ENCODE results near the gene ALG14.

DNA sequence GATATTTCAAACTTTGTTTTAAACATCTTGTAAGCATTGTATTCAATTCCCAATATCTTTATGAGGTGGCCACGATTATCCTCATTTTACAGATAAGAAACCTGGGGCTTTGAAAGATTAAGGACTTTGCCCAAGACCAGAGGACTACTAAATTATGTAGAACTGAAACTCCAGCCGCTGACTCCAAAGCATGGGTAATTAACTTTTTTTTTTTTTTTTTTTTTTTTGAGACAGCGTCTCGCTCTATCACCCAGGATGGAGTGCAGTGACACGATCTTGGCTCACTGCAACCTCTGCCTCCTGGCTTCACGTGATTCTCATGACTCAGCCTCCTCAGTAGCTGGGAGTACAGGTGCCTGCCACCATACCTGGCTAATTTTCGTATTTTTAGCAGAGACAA lies 68.7 kb downstream of the ALG14 start:
- TF ChIP-seq, protein P1, sequence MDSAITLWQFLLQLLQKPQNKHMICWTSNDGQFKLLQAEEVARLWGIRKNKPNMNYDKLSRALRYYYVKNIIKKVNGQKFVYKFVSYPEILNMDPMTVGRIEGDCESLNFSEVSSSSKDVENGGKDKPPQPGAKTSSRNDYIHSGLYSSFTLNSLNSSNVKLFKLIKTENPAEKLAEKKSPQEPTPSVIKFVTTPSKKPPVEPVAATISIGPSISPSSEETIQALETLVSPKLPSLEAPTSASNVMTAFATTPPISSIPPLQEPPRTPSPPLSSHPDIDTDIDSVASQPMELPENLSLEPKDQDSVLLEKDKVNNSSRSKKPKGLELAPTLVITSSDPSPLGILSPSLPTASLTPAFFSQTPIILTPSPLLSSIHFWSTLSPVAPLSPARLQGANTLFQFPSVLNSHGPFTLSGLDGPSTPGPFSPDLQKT (IDR thresholded peaks at IDR 0.05; ENCODE audit: borderline replicate concordance, low read depth, low read length): no peak
- no peak for TF ChIP-seq GLI4 (tag by site-specific recombination; IDR thresholded peaks at IDR 0.05)
- no peak for TF ChIP-seq ZNF623 (tag by site-specific recombination; IDR thresholded peaks at IDR 0.05)
- TF ChIP-seq, protein P2, sequence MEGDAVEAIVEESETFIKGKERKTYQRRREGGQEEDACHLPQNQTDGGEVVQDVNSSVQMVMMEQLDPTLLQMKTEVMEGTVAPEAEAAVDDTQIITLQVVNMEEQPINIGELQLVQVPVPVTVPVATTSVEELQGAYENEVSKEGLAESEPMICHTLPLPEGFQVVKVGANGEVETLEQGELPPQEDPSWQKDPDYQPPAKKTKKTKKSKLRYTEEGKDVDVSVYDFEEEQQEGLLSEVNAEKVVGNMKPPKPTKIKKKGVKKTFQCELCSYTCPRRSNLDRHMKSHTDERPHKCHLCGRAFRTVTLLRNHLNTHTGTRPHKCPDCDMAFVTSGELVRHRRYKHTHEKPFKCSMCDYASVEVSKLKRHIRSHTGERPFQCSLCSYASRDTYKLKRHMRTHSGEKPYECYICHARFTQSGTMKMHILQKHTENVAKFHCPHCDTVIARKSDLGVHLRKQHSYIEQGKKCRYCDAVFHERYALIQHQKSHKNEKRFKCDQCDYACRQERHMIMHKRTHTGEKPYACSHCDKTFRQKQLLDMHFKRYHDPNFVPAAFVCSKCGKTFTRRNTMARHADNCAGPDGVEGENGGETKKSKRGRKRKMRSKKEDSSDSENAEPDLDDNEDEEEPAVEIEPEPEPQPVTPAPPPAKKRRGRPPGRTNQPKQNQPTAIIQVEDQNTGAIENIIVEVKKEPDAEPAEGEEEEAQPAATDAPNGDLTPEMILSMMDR (tag by site-specific recombination; IDR thresholded peaks at IDR 0.05): no peak
- TF ChIP-seq, protein P3, sequence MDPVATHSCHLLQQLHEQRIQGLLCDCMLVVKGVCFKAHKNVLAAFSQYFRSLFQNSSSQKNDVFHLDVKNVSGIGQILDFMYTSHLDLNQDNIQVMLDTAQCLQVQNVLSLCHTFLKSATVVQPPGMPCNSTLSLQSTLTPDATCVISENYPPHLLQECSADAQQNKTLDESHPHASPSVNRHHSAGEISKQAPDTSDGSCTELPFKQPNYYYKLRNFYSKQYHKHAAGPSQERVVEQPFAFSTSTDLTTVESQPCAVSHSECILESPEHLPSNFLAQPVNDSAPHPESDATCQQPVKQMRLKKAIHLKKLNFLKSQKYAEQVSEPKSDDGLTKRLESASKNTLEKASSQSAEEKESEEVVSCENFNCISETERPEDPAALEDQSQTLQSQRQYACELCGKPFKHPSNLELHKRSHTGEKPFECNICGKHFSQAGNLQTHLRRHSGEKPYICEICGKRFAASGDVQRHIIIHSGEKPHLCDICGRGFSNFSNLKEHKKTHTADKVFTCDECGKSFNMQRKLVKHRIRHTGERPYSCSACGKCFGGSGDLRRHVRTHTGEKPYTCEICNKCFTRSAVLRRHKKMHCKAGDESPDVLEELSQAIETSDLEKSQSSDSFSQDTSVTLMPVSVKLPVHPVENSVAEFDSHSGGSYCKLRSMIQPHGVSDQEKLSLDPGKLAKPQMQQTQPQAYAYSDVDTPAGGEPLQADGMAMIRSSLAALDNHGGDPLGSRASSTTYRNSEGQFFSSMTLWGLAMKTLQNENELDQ (tag by site-specific recombination; IDR thresholded peaks at IDR 0.05; ENCODE audit: low read depth): no peak
- TF ChIP-seq ZFHX2 (tag by site-specific recombination; conservative IDR thresholded peaks at IDR 0.05): no peak
- TF ChIP-seq TCF7L2 (IDR thresholded peaks at IDR 0.05; ENCODE audit: borderline replicate concordance, low read depth, low read length): no peak
- no peak for TF ChIP-seq ZNF121 (tag by site-specific recombination; IDR thresholded peaks at IDR 0.05)

All from HEK293 (cell line).